Stimulated activated CD8-positive, alpha-beta memory T cell treated with anti-CD3 and anti-CD28 coated beads, Interleukin-4, amount 100 ng/mL, for 24 hours (primary cell): ENCODE measurements around the gene SCFD2.
"Not testable (repeated sequence)": the region's sequence is repeated elsewhere in the genome, so short reads cannot be mapped to it uniquely, and the experiment has no call there.

ENCODE experiments used
- DNase-seq: peaks from one replicate; pipeline ENCODE4 v3.0.0-alpha.2; 2020; ENCODE audit warnings: low read depth

SCFD2 gene

GRCh38 chr4:53346392-53346791 is 19.5 kb downstream of the SCFD2 start:
- not testable (repeated sequence) for DNase-seq

DNA sequence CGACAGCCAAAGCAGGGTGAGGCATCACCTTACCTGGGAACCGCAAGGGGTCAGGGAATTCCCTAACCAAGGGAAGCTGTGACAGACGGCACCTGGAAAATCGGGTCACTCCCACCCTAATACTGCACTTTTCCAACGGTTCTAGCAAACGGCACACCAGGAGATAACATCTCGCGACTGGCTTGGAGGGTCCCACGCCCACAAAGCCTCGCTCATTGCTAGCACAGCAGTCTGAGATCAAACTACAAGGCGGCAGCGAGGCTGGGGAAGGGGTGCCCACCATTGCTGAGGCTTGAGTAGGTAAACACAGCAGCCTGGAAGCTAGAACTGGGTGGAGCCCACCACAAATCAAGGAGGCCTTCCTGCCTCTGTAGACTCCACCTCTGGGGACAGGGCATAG is 25.7 kb downstream of the SCFD2 start:
- DNase-seq: not testable (repeated sequence)

- not testable (repeated sequence) for DNase-seq
Observed at GRCh38 chr4:53334916-53335315, 30.9 kb downstream of the SCFD2 start.

- no peak for DNase-seq
Observed at GRCh38 chr4:53326535-53326934, 39.3 kb downstream of the SCFD2 start.

DNA sequence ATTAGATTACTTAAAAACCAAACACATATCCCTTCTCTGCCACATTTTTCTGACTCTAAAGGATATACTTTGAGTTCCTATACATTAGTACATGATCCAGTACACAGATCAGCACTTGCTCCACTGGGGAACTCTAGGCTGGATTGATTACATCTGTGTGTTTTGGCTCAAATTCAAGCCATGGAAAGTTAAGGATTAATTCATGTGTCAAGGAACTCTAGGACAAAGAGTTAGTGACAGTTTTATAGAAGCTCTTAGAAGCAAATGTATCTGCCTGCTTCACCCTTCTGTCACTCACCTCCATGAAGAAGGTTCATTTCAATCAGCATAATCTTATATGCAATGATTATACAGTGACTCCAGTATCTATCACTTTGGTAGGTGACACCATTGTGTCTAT is 43.2 kb downstream of the SCFD2 start:
- DNase-seq: no peak

- no peak for DNase-seq
Observed at GRCh38 chr4:53321984-53322289, 43.9 kb downstream of the SCFD2 start.

DNA sequence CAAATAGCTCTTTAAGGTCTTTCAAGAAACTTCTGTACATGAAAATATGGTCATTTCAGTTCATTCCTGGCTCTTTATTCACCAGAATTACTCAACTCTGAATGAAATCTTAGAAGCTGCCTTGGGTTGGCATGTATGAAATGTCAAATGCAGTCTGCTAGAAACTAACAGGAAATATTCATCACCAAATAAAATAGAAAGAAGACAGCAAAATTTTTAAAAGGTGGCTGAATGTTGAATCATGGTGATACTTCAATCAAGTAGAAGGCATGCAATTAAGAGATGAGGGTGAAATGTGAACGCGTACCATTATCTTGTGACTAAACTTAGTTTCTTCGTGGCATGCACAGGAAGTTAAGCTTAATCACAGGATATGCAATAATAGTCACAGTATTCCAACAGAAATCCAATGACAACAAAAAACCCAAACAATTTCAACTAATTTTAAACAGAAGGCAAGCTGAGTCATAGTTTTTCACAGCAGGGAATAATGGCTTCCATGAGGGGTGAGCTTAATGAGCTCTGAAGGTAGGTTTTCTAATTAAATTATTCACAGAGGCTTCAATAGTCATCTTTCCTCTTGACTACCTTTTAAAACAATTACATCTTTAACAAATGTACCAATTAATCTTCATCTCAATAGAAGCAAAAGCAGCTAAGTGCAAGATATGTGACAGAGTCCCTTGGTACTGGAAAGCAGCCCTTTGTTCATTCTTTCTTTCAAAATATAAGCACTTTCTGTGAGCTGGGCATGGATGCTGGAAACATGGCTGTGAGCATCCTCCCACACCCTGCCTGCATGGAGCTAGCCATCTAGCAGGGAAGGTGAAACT is 44.5 kb downstream of the SCFD2 start:
- no peak for DNase-seq

DNA sequence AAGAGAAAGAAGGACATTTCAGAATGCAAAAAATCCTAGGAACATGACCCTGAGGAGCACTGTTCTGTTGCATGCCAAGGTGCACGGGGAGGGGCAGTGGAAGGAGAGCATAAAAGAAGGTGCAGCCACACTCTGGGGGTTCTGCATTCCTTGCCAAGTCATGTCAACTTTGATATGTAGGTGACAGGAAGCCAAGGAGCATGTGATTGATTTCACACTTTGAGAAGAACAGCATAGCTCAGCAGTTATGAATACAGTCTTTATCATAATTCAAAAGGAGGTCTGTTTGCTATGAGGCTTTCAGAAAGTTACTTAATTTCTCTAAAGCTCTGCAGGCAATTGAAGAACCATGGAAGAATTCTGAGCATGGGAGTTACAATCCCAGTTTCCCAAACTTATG is 50.6 kb downstream of the SCFD2 start:
- no peak for DNase-seq

- no peak for DNase-seq
Observed at GRCh38 chr4:53314252-53314651, 51.6 kb downstream of the SCFD2 start.

- no peak for DNase-seq
Observed at GRCh38 chr4:53313510-53313909, 52.4 kb downstream of the SCFD2 start.

DNA sequence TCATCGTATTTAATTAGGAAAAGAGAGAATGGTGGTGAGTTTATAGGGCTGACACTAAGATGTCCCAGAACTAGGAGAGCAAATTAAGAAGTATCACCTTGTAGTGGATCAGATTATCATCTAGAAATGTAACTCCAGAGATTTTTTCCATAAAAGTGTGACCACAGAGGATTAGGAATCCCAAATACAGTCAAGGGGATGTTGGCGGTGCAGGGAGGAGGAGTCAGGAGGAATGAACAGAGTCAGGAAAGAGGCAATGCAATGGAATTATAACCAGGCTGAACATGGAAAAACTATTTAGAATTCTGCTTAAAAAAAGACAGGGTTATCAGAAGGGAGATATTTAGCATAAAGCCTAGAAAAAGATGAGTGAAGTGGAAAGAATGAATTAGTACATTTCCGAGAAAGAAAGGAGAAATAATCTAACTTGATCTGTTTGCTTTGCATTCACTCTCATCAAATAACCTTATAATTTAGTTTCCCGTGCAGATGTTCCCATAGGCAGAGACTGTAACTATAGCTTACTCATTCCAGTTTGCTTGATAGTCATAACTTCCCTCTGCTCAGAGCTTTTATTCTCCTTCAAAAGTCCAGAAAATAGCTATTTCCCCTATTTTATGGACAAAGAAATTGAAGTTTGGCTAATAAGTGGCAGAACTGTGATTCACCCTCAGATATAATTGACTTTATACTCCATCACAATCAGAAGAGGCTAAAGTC is 56.4 kb downstream of the SCFD2 start:
- DNase-seq: no peak

DNA sequence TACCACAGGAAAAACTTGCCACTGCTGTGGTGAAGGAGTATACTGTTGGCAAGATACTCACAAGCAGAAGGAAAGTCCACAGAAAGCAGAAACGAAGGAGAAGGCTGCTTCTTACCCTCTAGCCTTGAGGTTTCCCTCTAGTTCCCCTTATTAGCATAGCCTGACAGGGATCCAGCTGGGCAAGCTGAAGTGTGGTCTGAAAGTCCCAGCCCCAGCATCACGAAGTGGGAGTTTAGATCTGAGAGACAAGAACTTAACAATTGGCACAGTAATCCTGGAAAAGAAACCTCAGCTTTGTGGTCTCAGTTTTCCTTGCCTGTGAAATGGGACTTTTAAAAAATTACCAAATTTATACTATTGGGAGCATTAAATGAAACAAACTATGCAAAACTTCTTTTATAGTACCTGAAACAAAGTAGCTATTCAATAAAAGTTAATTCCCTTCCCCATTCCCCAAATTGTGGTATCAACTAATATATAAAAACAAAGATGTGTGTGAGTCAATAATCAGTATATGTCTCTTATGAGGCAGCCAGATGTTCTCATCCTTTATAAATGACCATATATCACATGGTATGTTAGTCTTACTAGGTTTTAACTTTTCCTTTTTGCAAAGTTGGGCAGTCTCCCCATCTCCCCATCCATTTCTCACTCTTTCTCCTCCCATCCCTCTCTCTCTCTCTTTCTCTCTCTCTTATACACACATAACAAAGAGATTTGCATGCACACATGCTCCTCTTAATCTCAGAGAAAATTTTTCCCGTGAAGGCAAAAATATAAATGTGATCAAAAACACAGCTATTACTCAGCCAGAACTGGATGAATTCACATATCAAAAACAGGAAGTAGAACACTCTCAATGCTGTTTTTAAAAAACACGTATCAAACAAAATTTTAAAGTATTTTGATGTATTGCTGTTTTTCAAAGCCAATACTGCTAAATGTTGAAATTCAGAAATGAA is 57.8 kb downstream of the SCFD2 start:
- DNase-seq: no peak

- DNase-seq: no peak
Observed at GRCh38 chr4:53307210-53307609, 58.7 kb downstream of the SCFD2 start.

GRCh38 chr4:53306729-53307128 is 59.1 kb downstream of the SCFD2 start:
- DNase-seq: no peak

DNA sequence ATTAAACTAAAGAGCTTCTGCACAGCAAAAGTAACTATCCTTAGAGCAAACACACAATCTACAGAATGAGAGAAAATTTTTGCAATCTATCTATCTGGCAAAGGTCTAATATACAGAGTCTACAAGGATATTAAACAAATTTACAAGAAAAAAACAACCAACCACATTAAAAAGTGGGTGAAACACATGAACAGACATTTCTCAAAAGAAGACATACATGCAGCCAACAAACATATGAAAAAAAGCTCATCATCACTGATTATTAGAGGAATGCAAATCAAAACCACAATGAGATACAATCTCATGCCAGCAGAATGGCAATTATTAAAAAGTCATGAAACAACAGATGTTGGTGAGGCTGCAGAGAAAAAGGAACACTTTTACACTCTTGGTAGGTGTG is 73.7 kb downstream of the SCFD2 start:
- DNase-seq: not testable (repeated sequence)

GRCh38 chr4:53281438-53281837 is 84.4 kb downstream of the SCFD2 start:
- no peak for DNase-seq

- no peak for DNase-seq
Observed at GRCh38 chr4:53280846-53281245, 85.0 kb downstream of the SCFD2 start.

- DNase-seq: no peak
Observed at GRCh38 chr4:53274609-53275268, 91.1 kb downstream of the SCFD2 start.

- DNase-seq: no peak
Observed at GRCh38 chr4:53273726-53274125, 92.1 kb downstream of the SCFD2 start.

DNA sequence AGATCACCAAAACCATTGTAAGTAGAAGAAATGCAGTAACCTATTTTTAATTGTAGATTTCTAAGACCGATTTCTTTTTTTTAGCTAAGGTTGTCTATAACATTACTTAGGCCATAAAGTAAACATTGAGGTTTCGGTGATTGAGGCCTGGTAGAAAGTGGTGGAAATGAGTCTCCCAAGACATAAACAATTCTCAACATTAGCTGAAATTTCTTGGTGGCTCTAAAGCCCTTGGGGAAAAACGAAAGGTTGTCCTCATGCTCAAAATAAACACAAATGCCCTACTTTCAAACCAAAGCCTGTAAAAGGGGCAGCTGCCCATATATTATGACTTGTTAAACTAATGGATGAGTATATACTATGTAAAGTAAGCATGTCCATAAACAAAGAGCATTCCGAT is 98.8 kb downstream of the SCFD2 start:
- DNase-seq: no peak

- not testable (repeated sequence) for DNase-seq
Observed at GRCh38 chr4:53255986-53256385, 109.9 kb downstream of the SCFD2 start.

- DNase-seq: no peak
Observed at GRCh38 chr4:53240573-53240972, 125.3 kb downstream of the SCFD2 start.
